GM12874 (cell line): ENCODE data around the gene RGS7.

Experiments
- CTCF ChIP-seq: IDR thresholded peaks from 2 replicates; pipeline ENCODE4 v1.5.1; 2011; ENCODE audit warnings: low read depth, mild to moderate bottlenecking, control low read depth, low read length, moderate library complexity; ENCODE audit not compliant: insufficient read depth

The RGS7 gene

DNA sequence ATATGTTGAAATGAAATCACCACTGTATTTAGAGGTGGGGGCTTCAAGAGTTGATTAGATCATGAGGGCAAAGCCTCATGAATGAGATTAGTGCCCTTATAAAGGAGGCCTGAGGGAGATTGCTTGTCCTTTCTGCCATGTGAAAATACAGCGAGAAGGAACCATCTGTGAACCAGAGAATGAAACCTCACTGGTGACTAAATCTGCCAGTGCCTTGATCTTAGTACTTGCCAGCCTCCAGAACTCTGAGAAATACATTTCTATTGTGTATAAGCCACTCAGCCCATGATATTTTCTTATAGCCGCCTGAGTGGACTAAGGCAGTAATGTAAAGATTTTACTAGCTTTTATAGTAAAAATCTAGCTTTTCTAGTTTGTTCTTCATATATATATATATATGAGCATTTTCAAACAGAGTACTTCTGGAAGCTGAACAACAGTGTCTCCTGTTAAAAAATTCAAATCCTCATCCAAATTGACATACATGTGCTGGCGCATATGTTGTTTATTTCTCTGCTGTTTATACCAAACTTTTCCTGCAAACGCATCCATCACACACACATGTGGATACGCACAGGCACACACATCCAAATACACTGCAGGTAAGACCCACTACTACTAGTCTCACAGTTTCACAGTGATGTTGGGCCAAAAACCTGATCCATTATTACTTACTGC is 213.1 kb downstream of the RGS7 start:
- TF ChIP-seq CTCF: no peak

GRCh38 chr1:241142493-241142892 is 214.5 kb downstream of the RGS7 start:
- no peak for TF ChIP-seq CTCF

DNA sequence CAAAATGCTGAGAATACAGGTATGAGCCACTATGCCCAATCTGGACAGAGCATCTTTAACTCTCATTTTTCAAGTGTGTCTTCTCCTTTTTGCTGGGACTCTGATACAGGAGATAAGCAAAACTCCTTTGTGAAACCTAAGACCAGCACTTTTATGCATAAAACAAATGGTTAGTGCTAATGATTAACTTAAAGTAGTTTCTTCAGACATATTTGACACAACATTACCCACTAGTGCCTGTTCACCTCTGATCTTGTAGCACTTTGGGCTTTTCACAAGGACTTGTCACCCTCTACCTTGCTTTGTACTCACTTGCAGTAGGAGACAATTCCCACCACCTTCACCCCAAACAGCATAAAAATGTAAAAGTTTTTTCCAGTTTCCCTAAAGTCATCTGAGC is 216.3 kb downstream of the RGS7 start:
- TF ChIP-seq CTCF: no peak

DNA sequence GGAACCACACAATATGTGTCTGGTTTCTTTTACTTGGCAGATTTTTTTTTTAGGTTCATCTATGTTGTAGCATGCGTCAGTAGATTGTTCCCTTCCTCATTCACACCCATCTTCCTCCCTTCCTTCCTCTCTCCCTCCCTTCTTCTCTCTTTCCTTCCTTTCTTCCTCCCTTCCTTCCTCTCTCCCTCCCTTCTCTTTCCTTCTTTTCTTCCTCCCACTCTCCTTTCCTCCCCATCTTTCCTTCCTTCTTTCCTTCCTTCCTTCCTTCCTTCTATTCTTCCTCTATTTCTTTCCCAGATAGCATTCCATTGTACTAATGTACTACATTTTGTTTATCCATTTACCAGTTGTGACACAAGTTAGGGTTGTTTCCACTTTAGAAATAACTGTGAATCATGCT is 218.0 kb downstream of the RGS7 start:
- no peak for TF ChIP-seq CTCF

DNA sequence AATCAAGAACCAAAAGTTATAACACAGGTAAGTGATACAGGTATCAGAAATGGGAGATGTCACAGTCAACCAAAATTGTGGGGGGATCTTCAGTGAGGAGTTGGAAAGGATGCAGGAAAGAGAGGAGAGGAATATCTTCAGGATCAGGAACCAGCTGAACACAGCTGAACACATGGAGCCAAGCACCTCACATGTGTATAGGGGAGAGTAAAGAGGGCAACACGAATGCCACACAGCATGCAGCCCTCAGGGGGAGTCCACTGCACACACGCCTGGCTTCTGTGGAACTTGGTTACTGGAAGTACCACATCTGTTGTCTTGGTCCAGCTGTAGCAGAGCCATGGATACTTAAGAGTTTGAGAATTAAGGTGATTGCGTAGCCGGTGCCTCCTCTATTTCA is 218.8 kb downstream of the RGS7 start:
- TF ChIP-seq CTCF: no peak

DNA sequence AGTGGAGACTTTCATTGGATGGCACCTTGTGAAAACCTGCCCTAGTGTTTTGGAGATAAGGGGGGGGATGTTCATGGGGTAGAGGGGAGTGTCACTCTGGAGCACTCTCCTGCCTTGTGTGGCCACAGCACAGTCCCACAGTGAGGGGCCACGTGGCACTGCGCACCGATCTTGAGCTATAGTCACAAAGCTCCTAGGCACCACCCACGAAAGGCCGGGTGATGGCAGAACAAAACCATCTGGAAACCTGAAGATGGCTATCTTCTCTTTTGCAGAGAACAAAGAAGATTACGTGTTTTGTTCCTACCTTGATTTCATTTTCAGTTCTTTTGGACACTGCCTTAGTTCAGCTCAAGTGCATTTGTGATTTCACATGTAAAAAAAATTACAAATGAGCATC is 220.6 kb downstream of the RGS7 start:
- TF ChIP-seq CTCF: no peak

- no peak for TF ChIP-seq CTCF
These were observed 225.3 kb downstream of the RGS7 start for GRCh38 chr1:241131636-241132194.
